ENCODE results near the gene ANO1. TPM values are rescaled to one million over a fixed set of nuclear protein-coding genes. Genes with fewer than 3 reads are reported as not detected.

The ANO1 gene
- total RNA-seq, 1 donor from 2014 or later = 7.7 TPM

- peaks cover 33% of the 10 kb centered on the region for H3K9me3 ChIP-seq (replicated peaks)
Measured at GRCh38 chr11:70036971-70037882, 40.9 kb upstream of the ANO1 start.

GRCh38 chr11:70038034-70038834 is 39.9 kb upstream of the ANO1 start:
- no peak overlapping the region for H3K27ac ChIP-seq (replicated peaks)
- no peak for TF ChIP-seq CTCF (IDR thresholded peaks at IDR 0.05; ENCODE audit: borderline replicate concordance)
- H3K4me1 ChIP-seq = no peaks in the 10 kb centered on the region
- DNase-seq = no peak
- peaks cover 17% of the 10 kb centered on the region for H3K27me3 ChIP-seq (ENCODE audit: low read depth)
- no peaks in the 10 kb centered on the region for H3K36me3 ChIP-seq
- no peak overlapping the region for H3K4me3 ChIP-seq
- H3K9me3 ChIP-seq (replicated peaks) = peaks cover 43% of the 10 kb centered on the region
- intact Hi-C loops (cut with micrococcal nuclease) = no loop called here

More at GRCh38 chr11:70036971-70037882, 40.9 kb upstream of the ANO1 start:
- peaks cover 26% of the 10 kb centered on the region for H3K27me3 ChIP-seq (ENCODE audit: low read depth)
- intact Hi-C loops (cut with micrococcal nuclease) = no loop called here
- H3K4me3 ChIP-seq = no peak overlapping the region
- no peak for TF ChIP-seq CTCF (IDR thresholded peaks at IDR 0.05; ENCODE audit: borderline replicate concordance)
- H3K4me1 ChIP-seq = no peaks in the 10 kb centered on the region
- no peaks in the 10 kb centered on the region for H3K36me3 ChIP-seq
- DNase-seq = no peak
- H3K27ac ChIP-seq (replicated peaks) = no peak overlapping the region

GRCh38 chr11:70040452-70040851 is 37.7 kb upstream of the ANO1 start:
- no peak for TF ChIP-seq CTCF (IDR thresholded peaks at IDR 0.05; ENCODE audit: borderline replicate concordance)

GRCh38 chr11:70040869-70041501 is 37.1 kb upstream of the ANO1 start:
- Histone ChIP-seq H3K27ac (replicated peaks) (no peak overlapping the region), H3K36me3 (no peaks in the 10 kb centered on the region), H3K27me3 (ENCODE audit: low read depth) (peaks cover 13% of the 10 kb centered on the region), H3K4me1 (no peaks in the 10 kb centered on the region), H3K9me3 (replicated peaks) (peaks cover 62% of the 10 kb centered on the region), H3K4me3 (no peak overlapping the region)
- TF ChIP-seq CTCF (IDR thresholded peaks at IDR 0.05; ENCODE audit: borderline replicate concordance) = no peak
- DNase-seq = no peak
- intact Hi-C loops (cut with micrococcal nuclease) = no loop called here

More at GRCh38 chr11:70040452-70040851, 37.7 kb upstream of the ANO1 start:
- no peaks in the 10 kb centered on the region for H3K4me1 ChIP-seq
- no peak for DNase-seq
- peaks cover 13% of the 10 kb centered on the region for H3K27me3 ChIP-seq (ENCODE audit: low read depth)
- intact Hi-C loops (cut with micrococcal nuclease) = no loop called here
- H3K36me3 ChIP-seq = no peaks in the 10 kb centered on the region
- H3K27ac ChIP-seq (replicated peaks) = no peak overlapping the region
- H3K4me3 ChIP-seq = no peak overlapping the region
- peaks cover 62% of the 10 kb centered on the region for H3K9me3 ChIP-seq (replicated peaks)

- H3K27ac ChIP-seq (replicated peaks) = no peak overlapping the region
- peaks cover 17% of the 10 kb centered on the region for H3K27me3 ChIP-seq (ENCODE audit: low read depth)
- intact Hi-C loops (cut with micrococcal nuclease) = no loop called here
- no peak overlapping the region for H3K4me3 ChIP-seq
- no peak for TF ChIP-seq CTCF (IDR thresholded peaks at IDR 0.05; ENCODE audit: borderline replicate concordance)
- peaks cover 50% of the 10 kb centered on the region for H3K9me3 ChIP-seq (replicated peaks)
- H3K36me3 ChIP-seq = no peaks in the 10 kb centered on the region
- H3K4me1 ChIP-seq = no peaks in the 10 kb centered on the region
- DNase-seq = no peak
Measured at GRCh38 chr11:70043482-70043881, 34.6 kb upstream of the ANO1 start.

Measured in left ventricle myocardium inferior (tissue), 1 donor.